HEK293 (cell line): ENCODE data around the gene PPM1F.
"Not testable (repeated sequence)": the region's sequence is repeated elsewhere in the genome, so short reads cannot be mapped to it uniquely, and the experiment has no call there.

ENCODE experiments used
- CTCF ChIA-PET: fragments of 350-600 bp; formaldehyde crosslinking; extraction: SDS; loops from one replicate; lab custom pipeline; 2021; ENCODE audit warnings: antibody characterized with exemption; lab: Yijun Ruan, JAX
- POLR2A ChIA-PET: fragments of 300-600 bp; formaldehyde crosslinking; extraction: SDS; loops from one replicate; lab custom pipeline; 2020; ENCODE audit warnings: antibody characterized with exemption, inconsistent platforms; lab: Yijun Ruan, JAX
- H3K27ac ChIP-seq: fragments of 200-500 bp; sonication (Bioruptor generic); 2 replicates; pipeline ENCODE4 v1.5.1; 2014; ENCODE audit warnings: low read depth, low read length, control low read depth, inconsistent platforms; ENCODE audit errors: extremely low read depth
- H3K36me3 ChIP-seq, 2 experiments: fragments of 200-500 bp in 1 of 2; sonication (Bioruptor generic) in 1 of 2; 1 replicate in 1 of 2; 2 replicates in 1 of 2; pipeline ENCODE4 v1.5.1; 2014 to 2017; ENCODE audit warnings: inconsistent platforms in 2 of 2, low read length in 2 of 2; ENCODE audit not compliant: control insufficient read depth in 2 of 2, insufficient read depth in 1 of 2
- H3K4me1 ChIP-seq: fragments of 200-500 bp; sonication (Bioruptor generic); 2 replicates; pipeline ENCODE4 v1.5.1; 2014; ENCODE audit warnings: mild to moderate bottlenecking, low read length, inconsistent platforms; ENCODE audit not compliant: control insufficient read depth, insufficient read depth
- H3K4me3 ChIP-seq: 2 replicates; pipeline ENCODE4 v1.5.1; 2011; ENCODE audit warnings: low read depth, mild to moderate bottlenecking, control low read depth, low read length, moderate library complexity
- H3K9me3 ChIP-seq: fragments of 200-500 bp; sonication (Bioruptor generic); 2 replicates; pipeline ENCODE4 v1.5.1; 2014; ENCODE audit warnings: low read depth, low read length, inconsistent platforms; ENCODE audit not compliant: control insufficient read depth, insufficient read depth
- BCL11A ChIP-seq: fragments of 450-650 bp; formaldehyde crosslinking; IDR thresholded peaks from 2 replicates; pipeline ENCODE4 v1.5.1; 2016; ENCODE audit warnings: low read depth, missing biosample characterization, missing genetic modification characterization
- BCL11B ChIP-seq: fragments of 450-650 bp; formaldehyde crosslinking; IDR thresholded peaks from 2 replicates; pipeline ENCODE4 v1.5.1; 2016; ENCODE audit warnings: low read depth, missing biosample characterization, missing genetic modification characterization
- IKZF3 ChIP-seq: fragments of 450-650 bp; IDR thresholded peaks from 2 replicates; pipeline ENCODE4 v1.5.0; 2018; ENCODE audit warnings: missing biosample characterization, mild to moderate bottlenecking, missing genetic modification characterization, moderate library complexity
- SCRT1 ChIP-seq: fragments of 450-650 bp; formaldehyde crosslinking; IDR thresholded peaks from 2 replicates; pipeline ENCODE4 v1.5.1; 2016; ENCODE audit warnings: missing biosample characterization, missing genetic modification characterization, borderline replicate concordance
- ZEB2 ChIP-seq: fragments of 450-650 bp; formaldehyde crosslinking; IDR thresholded peaks from 2 replicates; pipeline ENCODE4 v1.5.1; 2016; ENCODE audit warnings: missing biosample characterization, missing genetic modification characterization
- ZNF175 ChIP-seq: fragments of 450-650 bp; formaldehyde crosslinking; IDR thresholded peaks from 2 replicates; pipeline ENCODE4 v1.5.1; 2016; ENCODE audit warnings: missing biosample characterization, missing genetic modification characterization
- ZNF19 ChIP-seq: fragments of 450-650 bp; formaldehyde crosslinking; IDR thresholded peaks from 2 replicates; pipeline ENCODE4; 2016; ENCODE audit warnings: missing biosample characterization, missing genetic modification characterization, low read depth
- ZNF280C ChIP-seq: fragments of 450-650 bp; formaldehyde crosslinking; IDR thresholded peaks from 2 replicates; pipeline ENCODE4 v1.5.1; 2016; ENCODE audit warnings: missing biosample characterization, missing genetic modification characterization
- ZNF324 ChIP-seq: fragments of 450-650 bp; formaldehyde crosslinking; IDR thresholded peaks from 2 replicates; pipeline ENCODE4 v1.5.1; 2016; ENCODE audit warnings: missing biosample characterization, missing genetic modification characterization
- ZNF48 ChIP-seq: fragments of 450-650 bp; formaldehyde crosslinking; IDR thresholded peaks from 2 replicates; pipeline ENCODE4 v1.5.1; 2016; ENCODE audit warnings: missing biosample characterization, missing genetic modification characterization
- ZNF561 ChIP-seq: fragments of 450-650 bp; IDR thresholded peaks from 2 replicates; pipeline ENCODE4 v1.5.1; 2018; ENCODE audit warnings: missing biosample characterization, missing genetic modification characterization, borderline replicate concordance
- ZNF624 ChIP-seq: fragments of 450-650 bp; formaldehyde crosslinking; IDR thresholded peaks from 2 replicates; pipeline ENCODE4 v1.5.1; 2017; ENCODE audit warnings: missing biosample characterization, missing genetic modification characterization
- ZNF626 ChIP-seq: fragments of 450-650 bp; sonication (Bioruptor Pico); formaldehyde crosslinking; IDR thresholded peaks from 2 replicates; pipeline ENCODE4 v1.5.1; 2018; ENCODE audit warnings: missing biosample characterization, missing genetic modification characterization, inconsistent platforms
- ZNF654 ChIP-seq: fragments of 450-650 bp; formaldehyde crosslinking; IDR thresholded peaks from 2 replicates; pipeline ENCODE4 v1.5.1; 2016; ENCODE audit warnings: low read depth, missing biosample characterization, missing genetic modification characterization
- ZNF776 ChIP-seq: fragments of 450-650 bp; formaldehyde crosslinking; IDR thresholded peaks from 2 replicates; pipeline ENCODE4 v1.5.0; 2017; ENCODE audit warnings: missing biosample characterization, missing genetic modification characterization, borderline replicate concordance
- ZNF843 ChIP-seq: fragments of 450-650 bp; formaldehyde crosslinking; IDR thresholded peaks from 2 replicates; pipeline ENCODE4 v1.5.1; 2016; ENCODE audit warnings: missing biosample characterization, missing genetic modification characterization
- TF ChIP-seq, protein P1 (sequence below): fragments of 450-650 bp; formaldehyde crosslinking; IDR thresholded peaks from 2 replicates; pipeline ENCODE4 v1.5.1; 2016; ENCODE audit warnings: missing biosample characterization, missing genetic modification characterization

PPM1F gene

DNA sequence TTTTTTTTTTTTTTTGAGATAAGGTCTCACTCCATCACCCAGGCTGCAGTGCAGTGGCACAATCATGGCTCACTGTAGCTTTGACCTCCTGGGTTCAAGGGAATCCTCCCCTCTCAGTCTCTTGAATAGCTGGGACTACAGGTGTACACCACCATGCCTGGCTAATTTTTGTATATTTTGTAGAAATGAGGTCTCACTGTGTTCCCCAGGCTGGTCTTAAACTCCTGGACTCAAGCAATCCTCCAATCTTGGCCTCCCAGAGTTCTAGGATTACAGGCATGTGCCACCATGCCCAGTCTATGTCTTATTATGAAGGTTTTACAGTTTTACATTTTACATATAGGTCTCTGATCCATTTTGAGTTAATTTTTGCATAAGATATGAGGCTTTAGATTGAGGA, 64.8 kb downstream of the PPM1F start (continued):
- TF ChIP-seq IKZF3 (tag by site-specific recombination) (no peak), ZNF175 (tag by site-specific recombination) (no peak)
- TF ChIP-seq, protein P1, sequence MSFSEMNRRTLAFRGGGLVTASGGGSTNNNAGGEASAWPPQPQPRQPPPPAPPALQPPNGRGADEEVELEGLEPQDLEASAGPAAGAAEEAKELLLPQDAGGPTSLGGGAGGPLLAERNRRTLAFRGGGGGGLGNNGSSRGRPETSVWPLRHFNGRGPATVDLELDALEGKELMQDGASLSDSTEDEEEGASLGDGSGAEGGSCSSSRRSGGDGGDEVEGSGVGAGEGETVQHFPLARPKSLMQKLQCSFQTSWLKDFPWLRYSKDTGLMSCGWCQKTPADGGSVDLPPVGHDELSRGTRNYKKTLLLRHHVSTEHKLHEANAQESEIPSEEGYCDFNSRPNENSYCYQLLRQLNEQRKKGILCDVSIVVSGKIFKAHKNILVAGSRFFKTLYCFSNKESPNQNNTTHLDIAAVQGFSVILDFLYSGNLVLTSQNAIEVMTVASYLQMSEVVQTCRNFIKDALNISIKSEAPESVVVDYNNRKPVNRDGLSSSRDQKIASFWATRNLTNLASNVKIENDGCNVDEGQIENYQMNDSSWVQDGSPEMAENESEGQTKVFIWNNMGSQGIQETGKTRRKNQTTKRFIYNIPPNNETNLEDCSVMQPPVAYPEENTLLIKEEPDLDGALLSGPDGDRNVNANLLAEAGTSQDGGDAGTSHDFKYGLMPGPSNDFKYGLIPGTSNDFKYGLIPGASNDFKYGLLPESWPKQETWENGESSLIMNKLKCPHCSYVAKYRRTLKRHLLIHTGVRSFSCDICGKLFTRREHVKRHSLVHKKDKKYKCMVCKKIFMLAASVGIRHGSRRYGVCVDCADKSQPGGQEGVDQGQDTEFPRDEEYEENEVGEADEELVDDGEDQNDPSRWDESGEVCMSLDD (tag by site-specific recombination), result no peak

GRCh38 chr22:21883930-21884329, 68.7 kb downstream of the PPM1F start:
- H3K27ac ChIP-seq, H3K9me3 ChIP-seq, H3K36me3 ChIP-seq, H3K4me3 ChIP-seq, POLR2A ChIA-PET, H3K4me1 ChIP-seq, CTCF ChIA-PET: not testable (repeated sequence)

- H3K4me1 ChIP-seq, H3K27ac ChIP-seq, H3K36me3 ChIP-seq, POLR2A ChIA-PET, H3K9me3 ChIP-seq, H3K4me3 ChIP-seq: not testable (repeated sequence)
- CTCF ChIA-PET, result interaction anchor here (0.7 kb wide), 1 partner anchor 1467 kb away, joined by 3 read pairs; no protein-coding TSS in a partner anchor
Measured at GRCh38 chr22:21882754-21883333, 69.8 kb downstream of the PPM1F start.

DNA sequence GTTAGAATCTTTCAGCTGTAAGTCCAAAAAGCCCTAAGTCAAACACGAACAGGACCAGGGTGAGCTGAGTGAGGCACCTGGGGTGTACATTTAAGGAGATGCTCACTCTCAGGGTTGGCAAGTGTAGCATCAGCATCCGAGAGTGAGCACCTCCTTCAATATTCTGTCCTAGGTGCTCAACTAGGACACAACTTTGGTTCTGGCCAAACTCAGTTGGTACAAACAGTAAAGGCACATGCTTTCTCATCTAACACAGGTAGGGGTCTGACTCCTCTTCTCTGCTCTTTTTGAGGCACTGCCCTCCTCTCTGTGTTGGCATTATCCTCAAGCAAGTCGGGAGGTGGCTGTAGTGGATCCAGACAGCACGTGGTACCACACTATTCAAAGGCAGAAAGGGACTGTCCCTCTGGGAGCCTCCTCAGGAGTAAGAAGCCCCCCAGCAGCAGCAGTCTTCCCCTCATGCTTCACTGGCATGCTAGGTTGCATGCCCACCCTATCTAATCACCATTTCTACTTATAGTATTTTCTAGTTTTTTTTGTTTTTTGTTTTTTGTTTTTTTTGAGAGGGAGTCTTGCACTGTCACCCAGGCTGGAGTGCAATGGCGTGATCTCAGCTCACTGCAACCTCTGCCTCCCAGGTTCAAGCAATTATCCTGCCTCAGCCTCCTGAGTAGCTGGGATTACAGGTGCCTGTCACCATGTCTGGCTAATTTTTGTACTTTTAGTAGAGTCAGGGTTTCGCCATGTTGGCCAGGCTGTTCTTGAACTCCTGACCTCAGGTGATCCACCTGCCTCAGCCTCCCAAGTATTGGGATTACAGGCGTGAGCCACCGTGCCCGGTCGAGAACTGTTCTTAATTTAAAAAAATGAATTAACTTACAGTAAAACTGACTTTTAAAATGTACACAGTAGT, 70.6 kb downstream of the PPM1F start:
- Histone ChIP-seq H3K4me3 (no peak overlapping the region), H3K9me3 (no peaks in the 10 kb centered on the region), H3K27ac (no peak overlapping the region), H3K4me1 (no peaks in the 10 kb centered on the region), H3K36me3 (no peaks in the 10 kb centered on the region)
- ChIA-PET CTCF (interaction anchor here (0.7 to 2.8 kb wide), 3 partner anchors 11 to 1466 kb away, joined by 3 to 6 read pairs (median 4); no protein-coding TSS in a partner anchor), POLR2A (no interaction called here)
- TF ChIP-seq ZNF324 (tag by site-specific recombination) (no peak), ZNF626 (tag by site-specific recombination) (no peak), BCL11B (tag by site-specific recombination) (no peak), ZEB2 (tag by site-specific recombination) (no peak), ZNF776 (tag by site-specific recombination) (no peak), ZNF654 (tag by site-specific recombination) (no peak), ZNF843 (tag by site-specific recombination) (no peak), SCRT1 (tag by site-specific recombination) (no peak), ZNF19 (tag by site-specific recombination) (no peak), ZNF280C (no peak), BCL11A (tag by site-specific recombination) (no peak), ZNF561 (tag by site-specific recombination) (no peak), ZNF624 (tag by site-specific recombination) (no peak), ZNF48 (no peak)
